ENCODE data around the gene IL1RL2.

GRCh38 chr2:102224824-102225739 lies 38.3 kb downstream of the IL1RL2 start:
- TF ChIP-seq CTCF (IDR thresholded peaks at IDR 0.05; ENCODE audit: low read length) (no peak), EZH2 (optimal IDR thresholded peaks at IDR 0.05; ENCODE audit: low read depth, low read length) (no peak), EZH2phosphoT487 (IDR thresholded peaks at IDR 0.05; ENCODE audit: low read length) (no peak)
